ENCODE measurements around the gene FOXN1. TPM values are rescaled to one million over a fixed set of nuclear protein-coding genes. Genes with fewer than 3 reads are reported as not detected.

Gene FOXN1
- total and polyA plus RNA-seq, 2 of the 13 experiments (the other 11 are each of a cell fraction or from before 2014, with no cell fraction given), result 0.01 TPM; not detected in 1

DNA sequence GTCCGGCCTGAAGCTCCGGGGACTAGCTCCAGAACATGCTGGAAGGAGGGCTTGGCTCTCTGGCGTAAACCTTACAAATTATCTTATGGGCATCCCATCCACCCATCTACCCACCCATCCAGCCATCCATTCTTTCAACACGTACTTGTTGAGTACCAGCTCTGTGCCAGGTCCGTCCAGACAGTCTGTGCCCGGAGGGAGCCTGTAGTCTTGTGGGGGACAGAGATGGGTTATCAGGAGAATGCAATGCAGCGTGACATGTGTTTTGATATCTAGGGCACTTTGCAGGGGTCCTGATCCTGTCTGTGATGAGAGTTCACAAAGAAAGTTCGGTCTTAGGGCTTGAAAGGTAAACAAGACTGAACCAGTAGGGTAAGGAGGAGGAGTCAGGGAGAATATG, 36.8 kb upstream of the FOXN1 start:
- TF ChIP-seq PPARG (CRISPR knock-in tag; conservative IDR thresholded peaks at IDR 0.05), result no peak
- TF ChIP-seq, protein P1, sequence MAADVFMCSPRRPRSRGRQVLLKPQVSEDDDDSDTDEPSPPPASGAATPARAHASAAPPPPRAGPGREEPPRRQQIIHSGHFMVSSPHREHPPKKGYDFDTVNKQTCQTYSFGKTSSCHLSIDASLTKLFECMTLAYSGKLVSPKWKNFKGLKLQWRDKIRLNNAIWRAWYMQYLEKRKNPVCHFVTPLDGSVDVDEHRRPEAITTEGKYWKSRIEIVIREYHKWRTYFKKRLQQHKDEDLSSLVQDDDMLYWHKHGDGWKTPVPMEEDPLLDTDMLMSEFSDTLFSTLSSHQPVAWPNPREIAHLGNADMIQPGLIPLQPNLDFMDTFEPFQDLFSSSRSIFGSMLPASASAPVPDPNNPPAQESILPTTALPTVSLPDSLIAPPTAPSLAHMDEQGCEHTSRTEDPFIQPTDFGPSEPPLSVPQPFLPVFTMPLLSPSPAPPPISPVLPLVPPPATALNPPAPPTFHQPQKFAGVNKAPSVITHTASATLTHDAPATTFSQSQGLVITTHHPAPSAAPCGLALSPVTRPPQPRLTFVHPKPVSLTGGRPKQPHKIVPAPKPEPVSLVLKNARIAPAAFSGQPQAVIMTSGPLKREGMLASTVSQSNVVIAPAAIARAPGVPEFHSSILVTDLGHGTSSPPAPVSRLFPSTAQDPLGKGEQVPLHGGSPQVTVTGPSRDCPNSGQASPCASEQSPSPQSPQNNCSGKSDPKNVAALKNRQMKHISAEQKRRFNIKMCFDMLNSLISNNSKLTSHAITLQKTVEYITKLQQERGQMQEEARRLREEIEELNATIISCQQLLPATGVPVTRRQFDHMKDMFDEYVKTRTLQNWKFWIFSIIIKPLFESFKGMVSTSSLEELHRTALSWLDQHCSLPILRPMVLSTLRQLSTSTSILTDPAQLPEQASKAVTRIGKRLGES (CRISPR knock-in tag; IDR thresholded peaks at IDR 0.05; ENCODE audit: borderline replicate concordance), result no peak
- TF ChIP-seq, protein P2, sequence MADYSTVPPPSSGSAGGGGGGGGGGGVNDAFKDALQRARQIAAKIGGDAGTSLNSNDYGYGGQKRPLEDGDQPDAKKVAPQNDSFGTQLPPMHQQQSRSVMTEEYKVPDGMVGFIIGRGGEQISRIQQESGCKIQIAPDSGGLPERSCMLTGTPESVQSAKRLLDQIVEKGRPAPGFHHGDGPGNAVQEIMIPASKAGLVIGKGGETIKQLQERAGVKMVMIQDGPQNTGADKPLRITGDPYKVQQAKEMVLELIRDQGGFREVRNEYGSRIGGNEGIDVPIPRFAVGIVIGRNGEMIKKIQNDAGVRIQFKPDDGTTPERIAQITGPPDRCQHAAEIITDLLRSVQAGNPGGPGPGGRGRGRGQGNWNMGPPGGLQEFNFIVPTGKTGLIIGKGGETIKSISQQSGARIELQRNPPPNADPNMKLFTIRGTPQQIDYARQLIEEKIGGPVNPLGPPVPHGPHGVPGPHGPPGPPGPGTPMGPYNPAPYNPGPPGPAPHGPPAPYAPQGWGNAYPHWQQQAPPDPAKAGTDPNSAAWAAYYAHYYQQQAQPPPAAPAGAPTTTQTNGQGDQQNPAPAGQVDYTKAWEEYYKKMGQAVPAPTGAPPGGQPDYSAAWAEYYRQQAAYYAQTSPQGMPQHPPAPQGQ (CRISPR knock-in tag; IDR thresholded peaks at IDR 0.05; ENCODE audit: borderline replicate concordance), result no peak
- no peak for TF ChIP-seq NFKB2 (CRISPR knock-in tag; IDR thresholded peaks at IDR 0.05; ENCODE audit: borderline replicate concordance)
- TF ChIP-seq, protein P3, sequence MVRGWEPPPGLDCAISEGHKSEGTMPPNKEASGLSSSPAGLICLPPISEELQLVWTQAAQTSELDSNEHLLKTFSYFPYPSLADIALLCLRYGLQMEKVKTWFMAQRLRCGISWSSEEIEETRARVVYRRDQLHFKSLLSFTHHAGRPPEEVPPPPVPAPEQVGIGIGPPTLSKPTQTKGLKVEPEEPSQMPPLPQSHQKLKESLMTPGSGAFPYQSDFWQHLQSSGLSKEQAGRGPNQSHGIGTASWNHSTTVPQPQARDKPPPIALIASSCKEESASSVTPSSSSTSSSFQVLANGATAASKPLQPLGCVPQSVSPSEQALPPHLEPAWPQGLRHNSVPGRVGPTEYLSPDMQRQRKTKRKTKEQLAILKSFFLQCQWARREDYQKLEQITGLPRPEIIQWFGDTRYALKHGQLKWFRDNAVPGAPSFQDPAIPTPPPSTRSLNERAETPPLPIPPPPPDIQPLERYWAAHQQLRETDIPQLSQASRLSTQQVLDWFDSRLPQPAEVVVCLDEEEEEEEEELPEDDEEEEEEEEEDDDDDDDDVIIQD (CRISPR knock-in tag; IDR thresholded peaks at IDR 0.05; ENCODE audit: low read depth), result no peak
- no peak for TF ChIP-seq HIVEP1 (CRISPR knock-in tag; IDR thresholded peaks at IDR 0.05)
- no peak for TF ChIP-seq ZNF570 (CRISPR knock-in tag; IDR thresholded peaks at IDR 0.05; ENCODE audit: borderline replicate concordance)
- TF ChIP-seq, protein P4, sequence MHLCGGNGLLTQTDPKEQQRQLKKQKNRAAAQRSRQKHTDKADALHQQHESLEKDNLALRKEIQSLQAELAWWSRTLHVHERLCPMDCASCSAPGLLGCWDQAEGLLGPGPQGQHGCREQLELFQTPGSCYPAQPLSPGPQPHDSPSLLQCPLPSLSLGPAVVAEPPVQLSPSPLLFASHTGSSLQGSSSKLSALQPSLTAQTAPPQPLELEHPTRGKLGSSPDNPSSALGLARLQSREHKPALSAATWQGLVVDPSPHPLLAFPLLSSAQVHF (CRISPR knock-in tag; IDR thresholded peaks at IDR 0.05), result no peak
- TF ChIP-seq, protein P5, sequence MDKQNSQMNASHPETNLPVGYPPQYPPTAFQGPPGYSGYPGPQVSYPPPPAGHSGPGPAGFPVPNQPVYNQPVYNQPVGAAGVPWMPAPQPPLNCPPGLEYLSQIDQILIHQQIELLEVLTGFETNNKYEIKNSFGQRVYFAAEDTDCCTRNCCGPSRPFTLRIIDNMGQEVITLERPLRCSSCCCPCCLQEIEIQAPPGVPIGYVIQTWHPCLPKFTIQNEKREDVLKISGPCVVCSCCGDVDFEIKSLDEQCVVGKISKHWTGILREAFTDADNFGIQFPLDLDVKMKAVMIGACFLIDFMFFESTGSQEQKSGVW (CRISPR knock-in tag; IDR thresholded peaks at IDR 0.05; ENCODE audit: borderline replicate concordance), result no peak
- H3K27me3 ChIP-seq (ENCODE audit: control insufficient read depth in 1 of 2, insufficient read depth in 2 of 2, low read length in 2 of 2), result peaks cover 0 to 24% of the 10 kb centered on the region in 2 experiments; a peak in 2 of 5 replicates
- no peak for FAIRE-seq
- in situ Hi-C loops (cut with HindIII; ENCODE audit: extremely low pct_ligation_motif_present, low pct_unique_long_range_greater_than_20kb) (no loop called here), intact Hi-C loops (cut with micrococcal nuclease; ENCODE audit: unreplicated experiment) (no loop called here)
- no peaks in the 10 kb centered on the region for H4K20me1 ChIP-seq (ENCODE audit: insufficient read depth, low read length)
- H3K9ac ChIP-seq (ENCODE audit: insufficient read depth, low read depth, low read length), result no peak overlapping the region
- ChIA-PET POLR2A (no interaction called here), CTCF (ENCODE audit: low intra/inter-chr PET ratio, low total read pairs) (no interaction called here)
- no peaks in the 10 kb centered on the region for H3K36me3 ChIP-seq (replicated peaks in 1 of 2; ENCODE audit: control insufficient read depth in 1 of 2, insufficient read depth in 2 of 2, low read length in 2 of 2)
- no peaks in the 10 kb centered on the region for H3K79me2 ChIP-seq (ENCODE audit: insufficient read depth, low read length)
- 58% methylated on average over 8 of the region's 8 CpGs for WGBS (ENCODE audit: low lambda C conversion rate)
- no peak for ATAC-seq
- no peak for DNase-seq (ENCODE audit: low spot score)
- H3K4me1 ChIP-seq (ENCODE audit: insufficient read depth, low read length), result peaks cover 33% of the 10 kb centered on the region
- no peak overlapping the region for H2AFZ ChIP-seq (ENCODE audit: low read length)
- no peak overlapping the region for H3K4me2 ChIP-seq (ENCODE audit: low read depth, low read length)
- H3K27ac ChIP-seq (ENCODE audit: extremely low read length, insufficient read depth, low read length), result no peak overlapping the region
- BruUV-seq (replicated peaks), result no TSS peak
- no peaks in the 10 kb centered on the region for H3K9me3 ChIP-seq (ENCODE audit: low read length)
- no peak overlapping the region for H3K4me3 ChIP-seq (replicated peaks in 1 of 3; ENCODE audit: insufficient read depth in 1 of 3, low read depth in 2 of 3, low read length in 3 of 3)

All from HepG2 (cell line).